Transverse colon (tissue), 4 donors: ENCODE results near the gene HDAC4. TPM values are rescaled to one million over a fixed set of nuclear protein-coding genes. Genes with fewer than 3 reads are reported as not detected.

ENCODE experiments used
- DNase-seq: peaks from one replicate; pipeline ENCODE4 v3.0.0-alpha.2; 2019
- H3K27ac ChIP-seq, 4 donors: fragments of 200-600 bp; sonication (generic); 2 replicates each; pipeline ENCODE4 v1.5.1; 2016 to 2018; ENCODE audit warnings: inconsistent platforms in 4 of 4
- H3K27me3 ChIP-seq: fragments of 200-600 bp; sonication (generic); 2 replicates; pipeline ENCODE4 v1.5.1; 2017; ENCODE audit warnings: inconsistent platforms
- H3K36me3 ChIP-seq, 4 donors: fragments of 200-600 bp; sonication (generic); 2 replicates each; pipeline ENCODE4 v1.5.1; 2017 to 2019; ENCODE audit warnings: inconsistent platforms in 4 of 4
- H3K4me1 ChIP-seq, 4 donors: fragments of 200-600 bp; sonication (generic); 2 replicates each; pipeline ENCODE4 v1.5.1; 2017 to 2020; ENCODE audit warnings: inconsistent platforms in 4 of 4
- H3K4me3 ChIP-seq, 4 donors: fragments of 200-600 bp; sonication (generic); 1 replicate in 1 of 4; 2 replicates in 3 of 4; pipeline versions ENCODE4 v1.5.1 to v1.6.1; 2017 to 2019; ENCODE audit warnings: inconsistent platforms in 4 of 4
- H3K9me3 ChIP-seq, 2 donors: fragments of 200-600 bp; sonication (generic); 2 replicates each; pipeline ENCODE4 v1.5.1; 2017 to 2019; ENCODE audit warnings: inconsistent platforms in 2 of 2
- CTCF ChIP-seq, 5 experiments: fragments of 200-600 bp in 3 of 5; fragments of 450-650 bp in 2 of 5; sonication (generic) in 3 of 5; IDR thresholded peaks; 1 replicate in 2 of 5; 2 replicates in 3 of 5; pipeline ENCODE4 v1.5.1; 2016 to 2017; ENCODE audit warnings: antibody characterized with exemption in 5 of 5, inconsistent platforms in 3 of 5, mild to moderate bottlenecking in 2 of 5, moderate library complexity in 1 of 5
- EP300 ChIP-seq: sonication (generic); formaldehyde crosslinking; IDR thresholded peaks from one replicate; pipeline ENCODE4 v1.6.1; 2017; ENCODE audit warnings: antibody characterized with exemption, low read depth
- POLR2A ChIP-seq: fragments of 450-650 bp; IDR thresholded peaks from one replicate; pipeline ENCODE4 v1.6.1; 2016; ENCODE audit warnings: antibody characterized with exemption, mild to moderate bottlenecking, moderate library complexity
- POLR2AphosphoS5 ChIP-seq, 3 donors: sonication (generic); formaldehyde crosslinking; IDR thresholded peaks; one replicate each; pipeline ENCODE4 v1.6.1; 2016; ENCODE audit warnings: antibody characterized with exemption in 3 of 3
- WGBS, 2 donors: methylation state at CpG; one replicate each; pipeline ENCODE4 v1.1.5; 2018; ENCODE audit warnings: low coverage in 1 of 2; 5-methylcytosine and 5-hydroxymethylcytosine counted together
- in situ Hi-C, 4 donors: fragments of 200-750 bp; cut with MboI; loops; one replicate each; pipeline versions ENCODE4 v1.15.0 to v1.15.1; 2017; ENCODE audit warnings: low sequenced_read_pairs in 3 of 4, low pct_ligation_motif_present in 1 of 4, low pct_unique_long_range_greater_than_20kb in 1 of 4
- intact Hi-C: fragments of 100-400 bp; cut with DNase I; formaldehyde crosslinking; loops from one replicate; pipeline ENCODE4 v1.15.1; 2023; ENCODE audit warnings: low total_unique reads
- total RNA-seq, 4 donors: library from RNA; depleted of rRNA; stranded (reverse); fragments of >200 nt; gene quantifications; one replicate each; pipeline ENCODE4 v1.1.0, GENCODE V29; 2016

The HDAC4 gene
- total RNA-seq, 4 donors from 2014 or later, result 33.9 to 192 (median 112) TPM

- H3K9me3 ChIP-seq, result no peaks in the 10 kb centered on the region
- no peak for DNase-seq
- in situ Hi-C loops (no loop called here), intact Hi-C loops (no loop called here)
- WGBS, 2 donors, result 79 to 85% methylated on average over 3 of the region's 3 CpGs
- TF ChIP-seq POLR2A (no peak), CTCF (IDR thresholded peaks at IDR 0.05) (no peak), POLR2AphosphoS5 (IDR thresholded peaks at IDR 0.05) (no peak), EP300 (no peak)
- peaks cover 0 to 25% (median 8%) of the 10 kb centered on the region in 4 donors for H3K36me3 ChIP-seq
- no peak overlapping the region for H3K27ac ChIP-seq
- no peaks in the 10 kb centered on the region for H3K4me1 ChIP-seq
- H3K4me3 ChIP-seq, result no peak overlapping the region
- no peaks in the 10 kb centered on the region for H3K27me3 ChIP-seq
Observed at GRCh38 chr2:239136203-239136602, 264.6 kb downstream of the HDAC4 start.

DNA sequence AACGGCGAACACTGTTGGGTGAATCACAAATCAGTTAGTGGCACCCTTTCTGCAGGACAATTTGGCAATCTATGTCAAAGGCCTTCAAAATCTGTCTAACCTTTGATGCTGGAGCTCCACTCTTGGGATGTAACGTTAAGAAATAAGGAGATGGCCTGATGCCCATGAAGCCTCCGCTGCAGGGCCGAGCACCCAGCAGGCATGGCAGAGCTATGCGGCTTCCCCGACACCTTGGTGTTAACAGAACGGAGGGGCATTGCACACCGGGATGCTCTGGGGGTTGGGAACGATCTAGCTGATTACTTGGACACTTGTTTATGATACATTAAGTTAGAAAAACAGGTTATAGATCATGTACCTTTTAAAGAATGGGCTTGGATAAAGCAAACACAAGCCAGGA lies 265.3 kb downstream of the HDAC4 start:
- Histone ChIP-seq H3K9me3 (no peaks in the 10 kb centered on the region), H3K27ac (no peak overlapping the region), H3K4me3 (no peak overlapping the region), H3K4me1 (no peaks in the 10 kb centered on the region), H3K27me3 (no peaks in the 10 kb centered on the region), H3K36me3 (peaks cover 0 to 25% (median 8%) of the 10 kb centered on the region in 4 donors)
- no peak for DNase-seq
- in situ Hi-C loops, result no loop called here
- 83 to 96% methylated on average over 1 to 10 of the region's 10 CpGs for WGBS, 2 donors
- intact Hi-C loops, result no loop called here
- no peak for TF ChIP-seq EP300
- no peak for TF ChIP-seq POLR2AphosphoS5 (IDR thresholded peaks at IDR 0.05)
- TF ChIP-seq CTCF (IDR thresholded peaks at IDR 0.05), result no peak
- TF ChIP-seq POLR2A, result no peak

DNA sequence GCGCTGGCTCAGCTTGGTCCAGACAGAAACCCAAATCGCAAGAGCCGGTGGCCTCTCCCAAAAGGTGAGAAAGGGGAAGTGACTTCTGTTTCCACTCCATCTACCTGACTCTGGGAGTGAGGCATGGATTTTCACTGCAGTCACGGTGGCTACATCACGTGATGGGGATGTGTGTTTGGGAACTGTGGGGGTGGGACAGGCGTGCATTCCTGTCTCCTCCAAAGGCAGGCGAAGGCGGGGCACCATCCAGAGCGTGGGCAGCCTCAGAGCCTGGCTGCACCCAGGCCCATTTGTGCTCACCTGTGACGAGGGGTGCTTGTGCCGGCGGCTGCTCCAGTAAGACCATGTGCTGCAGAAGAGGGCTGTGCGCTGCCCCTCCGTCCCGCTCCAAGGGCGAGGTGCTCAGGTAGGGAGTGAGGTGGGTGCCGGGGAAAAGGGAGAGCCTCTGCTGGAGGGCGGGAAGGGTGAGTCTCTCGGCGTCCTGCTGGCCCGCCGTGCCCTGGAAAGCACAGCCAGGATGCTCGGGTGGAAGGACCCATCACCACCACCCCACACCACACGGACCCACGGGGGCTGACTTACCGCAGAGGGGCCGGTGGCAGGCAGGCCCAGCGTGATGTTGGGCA lies 266.8 kb downstream of the HDAC4 start:
- Histone ChIP-seq H3K27me3 (no peaks in the 10 kb centered on the region), H3K9me3 (no peaks in the 10 kb centered on the region), H3K36me3 (peaks cover 0 to 25% (median 8%) of the 10 kb centered on the region in 4 donors), H3K4me3 (no peak overlapping the region), H3K27ac (no peak overlapping the region), H3K4me1 (no peaks in the 10 kb centered on the region)
- no peak for DNase-seq
- 91 to 100% methylated on average over 1 to 22 of the region's 28 CpGs for WGBS, 2 donors
- in situ Hi-C loops, result no loop called here
- intact Hi-C loops, result no loop called here
- TF ChIP-seq POLR2AphosphoS5 (IDR thresholded peaks at IDR 0.05) (no peak), EP300 (no peak), POLR2A (no peak), CTCF (IDR thresholded peaks at IDR 0.05) (no peak)

GRCh38 chr2:239132786-239133185 lies 268.0 kb downstream of the HDAC4 start:
- intact Hi-C loops (no loop called here), in situ Hi-C loops (no loop called here)
- peaks cover 0 to 25% (median 10%) of the 10 kb centered on the region in 4 donors for H3K36me3 ChIP-seq
- WGBS, 2 donors, result 86 to 92% methylated on average over 6 to 12 of the region's 12 CpGs
- H3K4me1 ChIP-seq, result no peaks in the 10 kb centered on the region
- no peaks in the 10 kb centered on the region for H3K9me3 ChIP-seq
- H3K27me3 ChIP-seq, result no peaks in the 10 kb centered on the region
- no peak overlapping the region for H3K27ac ChIP-seq
- TF ChIP-seq CTCF (IDR thresholded peaks at IDR 0.05) (no peak), POLR2A (no peak), EP300 (no peak), POLR2AphosphoS5 (IDR thresholded peaks at IDR 0.05) (no peak)
- no peak overlapping the region for H3K4me3 ChIP-seq
- DNase-seq, result no peak
